Testis (tissue), 3 donors: ENCODE measurements around the gene MAPK8IP3. TPM values are rescaled to one million over a fixed set of nuclear protein-coding genes. Genes with fewer than 3 reads are reported as not detected.
A peak's percentile ranks its signal among the peaks of the same experiment; 100 is the strongest.

Experiments used
- DNase-seq: peaks from one replicate; pipeline ENCODE4 v3.0.0-alpha.2; 2019
- H3K27ac ChIP-seq, 2 donors: fragments of 200-600 bp; sonication (generic); one replicate each; pipeline ENCODE4 v1.5.1; 2019
- H3K27me3 ChIP-seq: fragments of 200-600 bp; sonication (generic); one replicate; pipeline ENCODE4 v1.5.1; 2019
- H3K36me3 ChIP-seq: fragments of 200-600 bp; sonication (generic); one replicate; pipeline ENCODE4 v1.5.1; 2017; ENCODE audit warnings: low read depth; ENCODE audit errors: missing control alignments
- H3K4me1 ChIP-seq: fragments of 200-600 bp; sonication (generic); one replicate; pipeline ENCODE4 v1.5.1; 2019
- H3K4me3 ChIP-seq, 2 donors: fragments of 200-600 bp; sonication (generic); one replicate each; pipeline ENCODE4 v1.5.1; 2017 to 2019
- H3K9me3 ChIP-seq: fragments of 200-600 bp; sonication (generic); one replicate; pipeline ENCODE4 v1.5.1; 2017
- POLR2A ChIP-seq: fragments of 450-650 bp; IDR thresholded peaks from one replicate; pipeline ENCODE4 v1.6.1; 2017; ENCODE audit warnings: antibody characterized with exemption, mild to moderate bottlenecking, moderate library complexity
- WGBS, 2 donors: methylation state at CpG; one replicate each; pipeline ENCODE4 v1.1.5; 2018; 5-methylcytosine and 5-hydroxymethylcytosine counted together
- intact Hi-C: fragments of 100-400 bp; cut with DNase I; formaldehyde crosslinking; loops from one replicate; pipeline ENCODE4 v1.15.1; 2023; ENCODE audit warnings: low total_unique reads
- polyA plus RNA-seq: library from polyadenylated mRNA; stranded (reverse); fragments of 350-450 nt; fragmentation: Illumina TruSeq; extraction: RNeasy Lipid Tissue Mini Kit (QIAGEN cat#74804); gene quantifications from one replicate; pipeline ENCODE4 v1.2.3, GENCODE V29; 2014; ENCODE audit warnings: low read depth, low replicate concordance; ENCODE audit not compliant: insufficient read depth
- total RNA-seq, 2 donors: library from RNA; depleted of rRNA; stranded (reverse); fragments of >200 nt; gene quantifications; one replicate each; pipeline ENCODE4 v1.2.3, GENCODE V29; 2016
- TF ChIP-seq, protein P1 (sequence below), 3 experiments: fragments of 450-650 bp in 2 of 3; fragments of 200-600 bp in 1 of 3; sonication (generic) in 1 of 3; IDR thresholded peaks; one replicate each; pipeline ENCODE4 v1.5.1; 2016 to 2019; ENCODE audit warnings: antibody characterized with exemption in 3 of 3, mild to moderate bottlenecking in 2 of 3, moderate library complexity in 1 of 3

Gene MAPK8IP3
- total and polyA plus RNA-seq, 3 donors from 2014 or later: 52.7 to 154 (median 128) TPM

DNA sequence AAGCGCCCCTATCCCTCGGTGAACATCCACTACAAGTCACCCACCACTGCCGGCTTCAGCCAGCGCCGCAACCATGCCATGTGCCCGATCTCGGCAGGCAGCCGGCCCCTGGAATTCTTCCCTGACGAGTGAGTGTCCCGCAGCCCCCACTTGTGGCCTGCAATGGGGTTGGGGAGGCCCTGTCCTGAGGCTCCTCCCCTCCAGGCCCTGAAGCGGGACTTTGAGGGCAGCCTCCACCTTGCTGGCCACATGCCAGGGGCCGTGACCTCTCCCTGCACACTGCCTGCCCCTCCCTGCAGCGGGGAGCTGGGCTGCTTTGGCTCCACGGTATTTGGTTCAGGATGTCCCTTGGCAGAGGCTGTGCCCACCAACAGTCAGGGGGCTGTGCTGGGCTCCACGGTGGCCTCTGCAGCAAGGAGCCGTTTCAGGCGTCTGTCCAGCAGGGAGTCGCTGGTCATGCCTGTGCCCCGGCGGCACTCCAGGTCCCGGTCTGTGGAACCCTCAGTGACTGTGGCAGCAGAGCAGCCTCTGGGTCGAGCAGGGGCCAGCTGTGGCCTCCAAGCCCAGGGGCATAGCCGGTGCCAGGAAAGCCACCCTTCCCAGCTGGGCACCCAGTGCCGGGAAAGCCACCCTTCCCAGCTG, 57.0 kb downstream of the MAPK8IP3 start:
- Histone ChIP-seq H3K36me3 (no peaks in the 10 kb centered on the region), H3K9me3 (no peaks in the 10 kb centered on the region), H3K4me3 (no peak overlapping the region), H3K27ac (no peak overlapping the region), H3K27me3 (no peaks in the 10 kb centered on the region), H3K4me1 (no peaks in the 10 kb centered on the region)
- WGBS, 2 donors: 85 to 91% methylated on average over 12 to 13 of the region's 24 CpGs
- DNase-seq: no peak
- TF ChIP-seq, protein P1, sequence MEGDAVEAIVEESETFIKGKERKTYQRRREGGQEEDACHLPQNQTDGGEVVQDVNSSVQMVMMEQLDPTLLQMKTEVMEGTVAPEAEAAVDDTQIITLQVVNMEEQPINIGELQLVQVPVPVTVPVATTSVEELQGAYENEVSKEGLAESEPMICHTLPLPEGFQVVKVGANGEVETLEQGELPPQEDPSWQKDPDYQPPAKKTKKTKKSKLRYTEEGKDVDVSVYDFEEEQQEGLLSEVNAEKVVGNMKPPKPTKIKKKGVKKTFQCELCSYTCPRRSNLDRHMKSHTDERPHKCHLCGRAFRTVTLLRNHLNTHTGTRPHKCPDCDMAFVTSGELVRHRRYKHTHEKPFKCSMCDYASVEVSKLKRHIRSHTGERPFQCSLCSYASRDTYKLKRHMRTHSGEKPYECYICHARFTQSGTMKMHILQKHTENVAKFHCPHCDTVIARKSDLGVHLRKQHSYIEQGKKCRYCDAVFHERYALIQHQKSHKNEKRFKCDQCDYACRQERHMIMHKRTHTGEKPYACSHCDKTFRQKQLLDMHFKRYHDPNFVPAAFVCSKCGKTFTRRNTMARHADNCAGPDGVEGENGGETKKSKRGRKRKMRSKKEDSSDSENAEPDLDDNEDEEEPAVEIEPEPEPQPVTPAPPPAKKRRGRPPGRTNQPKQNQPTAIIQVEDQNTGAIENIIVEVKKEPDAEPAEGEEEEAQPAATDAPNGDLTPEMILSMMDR (IDR thresholded peaks at IDR 0.05): no peak
- no peak for TF ChIP-seq POLR2A
- intact Hi-C loops: no loop called here

DNA sequence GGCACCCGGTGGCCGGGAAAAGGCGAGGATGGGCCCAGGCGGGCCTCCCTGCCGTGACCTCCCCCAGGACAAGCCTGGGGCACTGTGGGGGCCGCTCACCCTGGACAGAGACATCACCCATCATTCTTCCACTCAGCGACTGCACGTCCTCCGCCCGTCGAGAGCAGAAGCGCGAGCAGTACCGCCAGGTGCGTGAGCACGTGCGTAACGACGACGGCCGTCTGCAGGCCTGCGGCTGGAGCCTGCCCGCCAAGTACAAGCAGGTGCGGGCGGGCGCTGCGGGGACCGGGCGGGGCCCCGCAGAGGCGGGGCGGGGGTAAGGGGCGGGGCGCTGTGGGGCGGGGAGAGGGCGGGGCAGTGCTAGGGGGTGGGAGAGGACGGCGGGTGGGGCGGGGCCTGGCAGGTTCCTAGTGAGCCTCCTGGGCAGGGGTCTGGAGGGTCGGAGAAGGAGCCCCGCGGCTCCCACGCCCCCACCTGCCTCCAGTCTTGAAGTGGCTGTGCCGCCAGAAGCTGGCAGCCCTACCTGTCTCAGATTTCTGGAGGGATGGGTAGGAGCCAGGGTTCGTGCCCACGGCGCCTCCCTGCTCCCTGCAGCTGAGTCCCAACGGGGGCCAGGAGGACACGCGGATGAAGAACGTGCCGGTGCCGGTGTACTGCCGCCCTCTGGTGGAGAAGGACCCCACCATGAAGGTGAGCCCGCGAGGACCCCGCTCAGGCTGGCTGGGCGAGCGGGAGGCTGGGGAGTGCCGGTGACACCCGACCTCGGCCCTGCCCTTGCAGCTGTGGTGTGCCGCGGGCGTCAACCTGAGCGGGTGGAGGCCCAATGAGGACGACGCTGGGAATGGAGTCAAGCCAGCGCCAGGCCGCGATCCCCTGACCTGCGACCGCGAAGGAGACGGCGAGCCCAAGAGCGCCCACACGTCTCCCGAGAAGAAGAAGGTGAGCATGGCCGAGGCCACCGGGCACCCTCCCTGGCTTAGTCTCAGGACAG, 57.8 kb downstream of the MAPK8IP3 start:
- 45 to 56% methylated on average over 27 to 67 of the region's 81 CpGs for WGBS, 2 donors
- DNase-seq: no peak
- intact Hi-C loops: no loop called here
- TF ChIP-seq POLR2A: no peak
- TF ChIP-seq, protein P1 (IDR thresholded peaks at IDR 0.05): peak in 2 of 3 experiments; percentile 16 to 25
- no peaks in the 10 kb centered on the region for H3K36me3 ChIP-seq
- peak overlapping the region; percentile 4 to 36 for H3K4me3 ChIP-seq
- H3K4me1 ChIP-seq: no peaks in the 10 kb centered on the region
- H3K27me3 ChIP-seq: no peaks in the 10 kb centered on the region
- H3K27ac ChIP-seq: no peak overlapping the region
- no peaks in the 10 kb centered on the region for H3K9me3 ChIP-seq

DNA sequence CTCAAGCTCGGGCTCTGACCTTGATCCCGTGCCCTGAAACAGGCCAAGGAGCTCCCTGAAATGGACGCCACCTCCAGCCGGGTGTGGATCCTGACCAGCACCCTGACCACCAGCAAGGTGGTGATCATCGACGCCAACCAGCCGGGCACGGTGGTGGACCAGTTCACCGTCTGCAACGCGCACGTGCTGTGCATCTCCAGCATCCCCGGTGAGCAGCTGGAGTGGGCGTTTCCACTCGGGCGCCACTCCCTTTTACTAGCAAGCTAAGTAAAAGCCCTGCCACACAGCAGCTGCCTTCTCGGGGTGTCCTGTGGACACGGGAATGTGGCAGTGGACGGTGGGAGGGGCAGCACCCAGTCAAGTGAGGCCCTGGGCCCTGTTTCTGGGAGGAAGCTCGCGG, 59.0 kb downstream of the MAPK8IP3 start:
- no peak for DNase-seq
- TF ChIP-seq, protein P1 (IDR thresholded peaks at IDR 0.05): no peak
- no peak for TF ChIP-seq POLR2A
- no peak overlapping the region for H3K27ac ChIP-seq
- no peaks in the 10 kb centered on the region for H3K27me3 ChIP-seq
- peaks cover 4% of the 10 kb centered on the region for H3K4me1 ChIP-seq
- no peaks in the 10 kb centered on the region for H3K36me3 ChIP-seq
- no peaks in the 10 kb centered on the region for H3K9me3 ChIP-seq
- no peak overlapping the region for H3K4me3 ChIP-seq
- intact Hi-C loops: no loop called here
- 92 to 100% methylated on average over 2 to 21 of the region's 21 CpGs for WGBS, 2 donors

DNA sequence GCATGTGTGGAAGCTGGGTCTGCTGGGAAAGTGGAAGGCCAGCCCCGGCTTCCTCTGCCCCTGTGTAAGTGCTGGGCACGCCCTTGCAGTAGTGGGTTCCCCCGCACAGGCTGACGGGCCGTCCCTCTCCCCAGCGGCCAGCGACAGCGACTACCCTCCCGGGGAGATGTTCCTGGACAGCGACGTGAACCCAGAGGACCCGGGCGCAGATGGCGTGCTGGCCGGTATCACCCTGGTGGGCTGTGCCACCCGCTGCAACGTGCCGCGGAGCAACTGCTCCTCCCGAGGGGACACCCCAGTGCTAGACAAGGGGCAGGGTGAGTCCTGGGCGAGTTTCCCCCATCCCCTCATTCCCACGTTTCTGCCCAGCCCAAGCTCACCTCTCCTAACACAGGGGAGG, 59.8 kb downstream of the MAPK8IP3 start:
- Histone ChIP-seq H3K27me3 (no peaks in the 10 kb centered on the region), H3K27ac (no peak overlapping the region), H3K4me1 (peaks cover 12% of the 10 kb centered on the region), H3K4me3 (no peak overlapping the region), H3K36me3 (no peaks in the 10 kb centered on the region), H3K9me3 (no peaks in the 10 kb centered on the region)
- no peak for DNase-seq
- 91% methylated on average over 11 to 22 of the region's 22 CpGs for WGBS, 2 donors
- TF ChIP-seq, protein P1 (IDR thresholded peaks at IDR 0.05): no peak
- no peak for TF ChIP-seq POLR2A
- intact Hi-C loops: no loop called here
